ENCODE data around the gene DTX1.

The DTX1 gene

DNA sequence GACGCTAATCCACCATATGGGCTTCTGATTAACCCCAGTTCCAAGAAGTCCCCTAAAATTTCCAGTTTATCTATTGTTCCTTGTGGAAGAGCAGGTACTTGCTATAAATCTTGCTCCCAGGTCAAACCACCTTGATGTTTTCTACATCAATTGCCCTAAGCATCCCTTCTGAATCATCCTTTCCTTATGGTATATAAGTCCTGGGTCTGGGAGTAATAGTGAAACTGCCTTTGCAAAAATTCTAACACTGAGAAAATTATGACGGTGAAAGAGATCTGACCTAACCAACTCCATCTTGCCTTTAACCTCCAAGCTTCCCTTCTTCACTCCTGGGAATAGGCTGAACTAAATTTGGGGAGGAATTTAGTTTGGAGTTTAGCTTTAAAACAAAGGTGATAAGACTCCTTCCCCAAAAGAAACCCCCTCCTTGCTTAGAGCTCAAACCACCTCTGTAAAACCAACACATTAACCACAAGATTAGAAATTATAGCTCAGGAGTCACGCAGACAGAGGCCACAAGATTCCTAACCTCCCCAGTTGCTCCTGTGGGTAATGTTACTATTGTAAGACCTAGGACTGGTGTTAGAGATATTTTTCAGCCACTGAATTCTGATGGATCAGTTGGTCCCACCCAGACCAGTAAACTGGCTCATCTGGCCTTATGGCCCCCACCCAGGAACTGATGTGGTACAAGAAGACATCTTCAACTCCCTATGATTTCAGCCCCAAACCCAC lies 33.8 kb upstream of the DTX1 start:
- ChIA-PET POLR2A (interaction anchor here (0.8 kb wide), 1 partner anchor 37 kb away, joined by 3 read pairs; no protein-coding TSS in a partner anchor), CTCF (no interaction called here)
- no peaks in the 10 kb centered on the region for H3K9me3 ChIP-seq (ENCODE audit: control extremely low read depth in 1 of 5, control insufficient read depth in 4 of 5, insufficient read depth in 2 of 5, low read depth in 1 of 5, low read length in 4 of 5)
- H3K4me3 ChIP-seq (ENCODE audit: control insufficient read depth in 1 of 7, extremely low read depth in 1 of 7, insufficient read depth in 4 of 7, low read depth in 2 of 7, low read length in 6 of 7): no peak overlapping the region
- H3K27me3 ChIP-seq (replicated peaks in 2 of 5; ENCODE audit: control insufficient read depth in 4 of 5, insufficient read depth in 5 of 5, low read length in 4 of 5): peaks cover 0 to 2% (median 0%) of the 10 kb centered on the region in 5 experiments
- WGBS (ENCODE audit: insufficient coverage): 100% methylated on average over 1 of the region's 3 CpGs
- no peaks in the 10 kb centered on the region for H3K36me3 ChIP-seq (ENCODE audit: control insufficient read depth in 4 of 4, insufficient read depth in 4 of 4, low read length in 3 of 4)
- no peaks in the 10 kb centered on the region for H3K4me1 ChIP-seq (ENCODE audit: control extremely low read depth in 1 of 4, control insufficient read depth in 4 of 4, insufficient read depth in 4 of 4, low read length in 3 of 4)
- no peak for DNase-seq
- H3K27ac ChIP-seq (ENCODE audit: insufficient read depth in 1 of 2, low read depth in 1 of 2, low read length in 2 of 2, poor library complexity in 1 of 2, severe bottlenecking in 2 of 2): no peak overlapping the region

DNA sequence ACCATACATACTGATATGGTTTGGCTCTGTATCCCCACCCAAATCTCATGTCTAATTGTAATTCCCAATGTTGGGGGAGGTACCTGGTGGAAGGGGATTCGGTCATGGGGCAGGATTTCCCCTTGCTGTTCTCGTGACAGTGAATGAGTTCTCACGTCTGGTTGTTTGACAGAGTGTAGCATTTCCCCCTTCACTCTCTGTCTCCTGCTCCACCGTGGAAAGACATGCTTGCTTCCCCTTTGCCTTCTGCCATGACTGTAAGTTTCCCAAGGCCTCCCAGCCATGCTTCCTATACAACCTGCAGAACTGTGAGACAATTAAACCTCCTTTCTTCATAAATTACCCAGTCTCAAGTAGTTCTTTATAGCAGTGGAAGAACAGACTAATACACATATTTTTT lies 28.8 kb upstream of the DTX1 start:
- POLR2A ChIA-PET: no interaction called here
- no peak for DNase-seq
- no peaks in the 10 kb centered on the region for H3K36me3 ChIP-seq (ENCODE audit: control insufficient read depth in 4 of 4, insufficient read depth in 4 of 4, low read length in 3 of 4)
- no peaks in the 10 kb centered on the region for H3K27me3 ChIP-seq (replicated peaks in 2 of 5; ENCODE audit: control insufficient read depth in 4 of 5, insufficient read depth in 5 of 5, low read length in 4 of 5)
- no peaks in the 10 kb centered on the region for H3K9me3 ChIP-seq (ENCODE audit: control extremely low read depth in 1 of 5, control insufficient read depth in 4 of 5, insufficient read depth in 2 of 5, low read depth in 1 of 5, low read length in 4 of 5)
- H3K27ac ChIP-seq (ENCODE audit: insufficient read depth in 1 of 2, low read depth in 1 of 2, low read length in 2 of 2, poor library complexity in 1 of 2, severe bottlenecking in 2 of 2): no peak overlapping the region
- no peaks in the 10 kb centered on the region for H3K4me1 ChIP-seq (ENCODE audit: control extremely low read depth in 1 of 4, control insufficient read depth in 4 of 4, insufficient read depth in 4 of 4, low read length in 3 of 4)
- H3K4me3 ChIP-seq (ENCODE audit: control insufficient read depth in 1 of 7, extremely low read depth in 1 of 7, insufficient read depth in 4 of 7, low read depth in 2 of 7, low read length in 6 of 7): no peak overlapping the region
- CTCF ChIA-PET: no interaction called here
- 25% methylated on average over 3 of the region's 4 CpGs for WGBS (ENCODE audit: insufficient coverage)

DNA sequence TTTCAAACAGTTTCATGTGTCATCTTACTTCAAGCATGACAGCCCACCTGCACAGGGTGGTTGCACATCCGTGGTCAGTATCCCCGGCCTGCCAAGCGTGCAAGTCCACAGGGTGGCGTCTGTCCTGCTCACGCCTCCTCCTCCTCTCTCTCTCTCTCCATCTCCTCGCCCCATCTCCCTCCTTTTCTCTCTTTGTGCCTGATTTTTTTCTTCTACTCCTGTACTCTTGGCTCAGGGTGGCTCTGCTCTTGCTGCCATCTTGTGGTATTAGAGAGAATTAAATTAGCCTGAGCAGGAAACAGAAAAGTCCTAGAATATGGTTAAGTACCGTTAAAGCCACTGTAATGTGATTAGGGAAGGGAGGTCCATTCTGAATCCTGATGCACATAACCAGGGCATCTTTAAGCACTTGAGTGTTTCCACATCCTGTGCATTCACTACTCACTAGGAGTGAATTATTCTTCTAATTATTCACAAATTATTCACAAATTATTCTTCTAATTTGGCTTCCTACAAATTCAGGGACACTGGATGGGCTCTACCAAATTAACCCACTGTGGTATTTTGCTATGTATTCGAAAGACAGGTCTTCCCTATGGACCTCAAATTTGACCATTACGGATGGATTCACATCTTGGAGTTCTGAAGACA lies 25.5 kb upstream of the DTX1 start:
- Histone ChIP-seq H3K36me3 (ENCODE audit: control insufficient read depth in 4 of 4, insufficient read depth in 4 of 4, low read length in 3 of 4) (no peaks in the 10 kb centered on the region), H3K27me3 (replicated peaks in 2 of 5; ENCODE audit: control insufficient read depth in 4 of 5, insufficient read depth in 5 of 5, low read length in 4 of 5) (no peaks in the 10 kb centered on the region), H3K4me3 (ENCODE audit: control insufficient read depth in 1 of 7, extremely low read depth in 1 of 7, insufficient read depth in 4 of 7, low read depth in 2 of 7, low read length in 6 of 7) (no peak overlapping the region), H3K4me1 (ENCODE audit: control extremely low read depth in 1 of 4, control insufficient read depth in 4 of 4, insufficient read depth in 4 of 4, low read length in 3 of 4) (no peaks in the 10 kb centered on the region), H3K9me3 (ENCODE audit: control extremely low read depth in 1 of 5, control insufficient read depth in 4 of 5, insufficient read depth in 2 of 5, low read depth in 1 of 5, low read length in 4 of 5) (no peaks in the 10 kb centered on the region), H3K27ac (ENCODE audit: insufficient read depth in 1 of 2, low read depth in 1 of 2, low read length in 2 of 2, poor library complexity in 1 of 2, severe bottlenecking in 2 of 2) (no peak overlapping the region)
- ChIA-PET CTCF (interaction anchor here (1.0 to 2.5 kb wide), 8 partner anchors 9 to 144 kb away, joined by 3 to 16 read pairs (median 4); no protein-coding TSS in a partner anchor), POLR2A (no interaction called here)
- WGBS (ENCODE audit: insufficient coverage): 13% methylated on average over 5 of the region's 9 CpGs
- peak; percentile 43 to 67 (median 58) for DNase-seq

DNA sequence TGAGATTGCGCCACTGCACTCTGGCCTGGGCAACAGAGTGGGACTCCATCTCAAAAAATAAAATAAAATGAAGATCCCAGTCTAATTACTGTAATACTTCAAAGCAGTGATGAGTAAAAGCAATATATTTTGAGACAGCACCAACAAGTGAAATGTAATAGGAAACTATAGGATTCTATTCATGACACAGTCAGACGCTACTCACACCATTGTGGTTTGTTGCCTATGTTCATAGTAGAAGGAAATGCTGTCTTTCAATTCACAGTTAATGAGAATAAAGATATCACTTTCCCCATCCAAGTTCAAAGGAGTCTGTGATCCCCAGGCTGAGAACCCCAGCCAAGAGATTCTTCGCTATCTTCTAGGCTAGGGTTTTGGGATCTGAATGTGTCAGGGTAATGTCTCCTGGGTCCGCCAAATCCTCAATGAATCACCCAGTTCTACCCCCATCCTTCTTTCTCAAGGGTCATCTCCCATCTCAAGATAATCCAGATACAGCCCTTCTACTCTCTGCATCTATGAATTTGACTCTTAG lies 16.6 kb upstream of the DTX1 start:
- Histone ChIP-seq H3K27me3 (replicated peaks in 2 of 5; ENCODE audit: control insufficient read depth in 4 of 5, insufficient read depth in 5 of 5, low read length in 4 of 5) (no peaks in the 10 kb centered on the region), H3K4me3 (ENCODE audit: control insufficient read depth in 1 of 7, extremely low read depth in 1 of 7, insufficient read depth in 4 of 7, low read depth in 2 of 7, low read length in 6 of 7) (no peak overlapping the region), H3K36me3 (ENCODE audit: control insufficient read depth in 4 of 4, insufficient read depth in 4 of 4, low read length in 3 of 4) (no peaks in the 10 kb centered on the region), H3K9me3 (ENCODE audit: control extremely low read depth in 1 of 5, control insufficient read depth in 4 of 5, insufficient read depth in 2 of 5, low read depth in 1 of 5, low read length in 4 of 5) (peaks cover 0 to 2% (median 0%) of the 10 kb centered on the region in 5 experiments), H3K4me1 (ENCODE audit: control extremely low read depth in 1 of 4, control insufficient read depth in 4 of 4, insufficient read depth in 4 of 4, low read length in 3 of 4) (peaks cover 0 to 4% (median 0%) of the 10 kb centered on the region in 4 experiments), H3K27ac (ENCODE audit: insufficient read depth in 1 of 2, low read depth in 1 of 2, low read length in 2 of 2, poor library complexity in 1 of 2, severe bottlenecking in 2 of 2) (no peak overlapping the region)
- ChIA-PET POLR2A (no interaction called here), CTCF (interaction anchor here (1.1 to 1.2 kb wide), 2 partner anchors 10 to 62 kb away, joined by 3 read pairs; no protein-coding TSS in a partner anchor)
- DNase-seq: no peak
- WGBS (ENCODE audit: insufficient coverage): 94% methylated on average over 2 of the region's 4 CpGs

DNA sequence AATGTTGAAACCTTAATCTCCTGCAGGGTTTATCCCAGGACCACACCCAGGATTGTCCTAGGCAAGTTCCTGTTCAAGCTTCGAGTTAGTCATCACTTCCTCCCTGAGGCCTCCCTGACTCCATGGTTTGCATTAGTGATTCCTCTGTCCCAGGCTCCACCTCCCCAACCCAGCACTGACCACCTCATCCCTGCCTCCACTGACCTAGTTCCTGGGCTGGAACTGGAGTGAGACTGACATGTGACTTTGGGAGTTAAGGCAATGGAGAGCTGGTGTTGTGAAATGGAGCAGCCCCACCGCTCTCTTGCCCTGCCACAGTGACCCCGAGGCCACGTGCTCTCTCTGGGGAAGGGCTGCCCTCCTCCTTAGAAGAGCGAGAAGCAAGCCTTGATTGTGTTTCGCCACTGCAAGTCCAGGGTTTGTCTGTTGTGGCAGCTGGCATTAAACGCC lies 15.8 kb upstream of the DTX1 start:
- DNase-seq: no peak

DNA sequence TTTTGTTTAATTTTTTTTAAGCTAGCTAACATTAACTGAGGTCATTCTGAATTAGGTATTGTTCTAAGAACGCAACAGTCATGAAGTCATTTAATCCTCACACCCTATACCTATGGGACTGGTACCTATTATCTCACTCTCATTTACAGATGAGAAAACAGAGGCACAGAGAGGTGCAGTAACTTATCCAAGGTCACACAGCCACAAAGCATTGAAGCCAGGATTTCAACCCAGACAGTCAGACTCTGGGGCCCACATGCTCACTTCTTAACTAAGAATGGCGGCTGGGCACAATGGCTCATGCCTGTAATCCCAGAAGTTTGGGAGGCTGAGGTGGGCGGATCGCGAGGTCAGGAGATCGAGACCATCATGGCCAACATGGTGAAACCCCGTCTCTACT lies 15.0 kb upstream of the DTX1 start:
- H3K9me3 ChIP-seq (ENCODE audit: control extremely low read depth in 1 of 5, control insufficient read depth in 4 of 5, insufficient read depth in 2 of 5, low read depth in 1 of 5, low read length in 4 of 5): peaks cover 0 to 2% (median 0%) of the 10 kb centered on the region in 5 experiments
- CTCF ChIA-PET: interaction anchor here (1.2 to 1.3 kb wide), 2 partner anchors 9 to 56 kb away, joined by 3 read pairs; no protein-coding TSS in a partner anchor
- POLR2A ChIA-PET: no interaction called here
- H3K27me3 ChIP-seq (replicated peaks in 2 of 5; ENCODE audit: control insufficient read depth in 4 of 5, insufficient read depth in 5 of 5, low read length in 4 of 5): no peaks in the 10 kb centered on the region
- H3K4me3 ChIP-seq (ENCODE audit: control insufficient read depth in 1 of 7, extremely low read depth in 1 of 7, insufficient read depth in 4 of 7, low read depth in 2 of 7, low read length in 6 of 7): no peak overlapping the region
- H3K36me3 ChIP-seq (ENCODE audit: control insufficient read depth in 4 of 4, insufficient read depth in 4 of 4, low read length in 3 of 4): no peaks in the 10 kb centered on the region
- WGBS (ENCODE audit: insufficient coverage): 100% methylated on average over 2 of the region's 7 CpGs
- H3K27ac ChIP-seq (ENCODE audit: insufficient read depth in 1 of 2, low read depth in 1 of 2, low read length in 2 of 2, poor library complexity in 1 of 2, severe bottlenecking in 2 of 2): no peak overlapping the region
- DNase-seq: no peak
- H3K4me1 ChIP-seq (ENCODE audit: control extremely low read depth in 1 of 4, control insufficient read depth in 4 of 4, insufficient read depth in 4 of 4, low read length in 3 of 4): peaks cover 0 to 4% (median 0%) of the 10 kb centered on the region in 4 experiments

More for the DNA sequence above, 15.8 kb upstream of the DTX1 start:
- H3K27ac ChIP-seq (ENCODE audit: insufficient read depth in 1 of 2, low read depth in 1 of 2, low read length in 2 of 2, poor library complexity in 1 of 2, severe bottlenecking in 2 of 2): no peak overlapping the region
- H3K4me1 ChIP-seq (ENCODE audit: control extremely low read depth in 1 of 4, control insufficient read depth in 4 of 4, insufficient read depth in 4 of 4, low read length in 3 of 4): peaks cover 0 to 4% (median 0%) of the 10 kb centered on the region in 4 experiments
- no peaks in the 10 kb centered on the region for H3K36me3 ChIP-seq (ENCODE audit: control insufficient read depth in 4 of 4, insufficient read depth in 4 of 4, low read length in 3 of 4)
- no peaks in the 10 kb centered on the region for H3K27me3 ChIP-seq (replicated peaks in 2 of 5; ENCODE audit: control insufficient read depth in 4 of 5, insufficient read depth in 5 of 5, low read length in 4 of 5)
- WGBS (ENCODE audit: insufficient coverage): 87% methylated on average over 7 of the region's 7 CpGs
- ChIA-PET CTCF (interaction anchor here (0.6 to 1.3 kb wide), 4 partner anchors 10 to 568 kb away, joined by 3 read pairs; no protein-coding TSS in a partner anchor), POLR2A (no interaction called here)
- peaks cover 0 to 2% (median 0%) of the 10 kb centered on the region in 5 experiments for H3K9me3 ChIP-seq (ENCODE audit: control extremely low read depth in 1 of 5, control insufficient read depth in 4 of 5, insufficient read depth in 2 of 5, low read depth in 1 of 5, low read length in 4 of 5)
- H3K4me3 ChIP-seq (ENCODE audit: control insufficient read depth in 1 of 7, extremely low read depth in 1 of 7, insufficient read depth in 4 of 7, low read depth in 2 of 7, low read length in 6 of 7): no peak overlapping the region

Measured in common myeloid progenitor, CD34-positive (primary cell).